Measurements from ENCODE around the gene RBM46. TPM values are rescaled to one million over a fixed set of nuclear protein-coding genes. Genes with fewer than 3 reads are reported as not detected.
"Not testable (repeated sequence)": the region's sequence is repeated elsewhere in the genome, so short reads cannot be mapped to it uniquely, and the experiment has no call there.

RBM46 gene
- total RNA-seq, 2 experiments from 2014 or later, result not detected

DNA sequence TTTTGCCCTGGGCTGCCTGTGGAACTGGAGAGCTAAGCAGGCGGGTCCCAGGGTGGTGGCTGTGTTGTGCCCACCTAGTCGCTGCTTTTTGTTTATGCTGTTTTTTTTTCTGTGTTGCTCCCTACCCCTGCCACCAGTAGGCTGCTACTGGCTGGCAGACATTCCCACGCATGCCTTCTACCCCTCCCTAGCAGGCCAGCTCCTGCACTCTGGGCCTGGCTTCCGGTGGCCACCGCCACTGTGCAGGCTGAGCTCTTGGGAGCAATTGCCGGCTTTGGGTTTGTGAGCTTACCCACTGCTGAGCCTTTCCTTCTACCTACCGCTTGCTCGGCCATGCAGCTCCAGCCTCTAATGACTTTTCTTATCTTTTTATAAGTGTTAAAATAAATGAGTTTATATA lies 57.6 kb downstream of the RBM46 start:
- Mint-ChIP-seq H3K4me1 (no peaks in the 10 kb centered on the region), H3K36me3 (ENCODE audit: low read depth) (no peaks in the 10 kb centered on the region), H3K27me3 (no peaks in the 10 kb centered on the region), H3K4me3 (no peak overlapping the region), H3K9me3 (ENCODE audit: low read depth) (peaks cover 4% of the 10 kb centered on the region), H3K27ac (no peak overlapping the region)
- no peak for DNase-seq
- intact Hi-C loops (cut with DNase I, micrococcal nuclease), result no loop called here
- CTCF ChIA-PET, result no interaction called here
- ATAC-seq, result no peak
- POLR2A ChIA-PET, result no interaction called here

DNA sequence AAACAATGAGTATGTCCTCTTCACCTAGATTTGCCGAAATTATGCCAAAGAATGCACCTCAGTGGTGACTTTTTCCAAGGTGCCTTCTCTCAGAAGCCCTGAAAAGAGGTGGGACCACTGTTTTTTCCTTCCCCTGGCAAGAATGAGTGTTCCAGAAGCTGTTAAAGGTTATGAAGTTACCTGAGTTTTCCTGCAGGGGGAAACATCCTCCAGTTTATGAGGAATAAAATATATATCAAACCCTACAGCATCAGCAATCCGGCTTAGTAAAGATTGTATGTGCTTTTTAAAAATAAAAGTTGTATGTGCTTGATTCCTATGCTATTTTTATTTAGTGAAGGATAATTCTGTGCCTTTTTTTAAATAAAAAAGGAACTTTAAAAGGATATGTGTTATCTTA lies 73.3 kb downstream of the RBM46 start:
- Mint-ChIP-seq H3K27me3 (peaks cover 4% of the 10 kb centered on the region), H3K4me3 (no peak overlapping the region), H3K36me3 (ENCODE audit: low read depth) (no peaks in the 10 kb centered on the region), H3K9me3 (ENCODE audit: low read depth) (no peaks in the 10 kb centered on the region), H3K4me1 (no peaks in the 10 kb centered on the region), H3K27ac (no peak overlapping the region)
- intact Hi-C loops (cut with DNase I, micrococcal nuclease), result no loop called here
- CTCF ChIA-PET, result no interaction called here
- ATAC-seq, result no peak
- POLR2A ChIA-PET, result no interaction called here
- no peak for DNase-seq

- ATAC-seq (no peak), DNase-seq (no peak)
- ChIA-PET CTCF (interaction anchor here (0.5 to 0.8 kb wide), 3 partner anchors 13 to 88 kb away, joined by 3 to 5 read pairs (median 3); no protein-coding TSS in a partner anchor), POLR2A (no interaction called here)
- Mint-ChIP-seq H3K4me3 (no peak overlapping the region), H3K27ac (no peak overlapping the region), H3K4me1 (no peaks in the 10 kb centered on the region), H3K27me3 (no peaks in the 10 kb centered on the region), H3K36me3 (ENCODE audit: low read depth) (no peaks in the 10 kb centered on the region), H3K9me3 (ENCODE audit: low read depth) (peaks cover under 1% of the 10 kb centered on the region)
- intact Hi-C loops (cut with DNase I, micrococcal nuclease), result no loop called here
These were observed 77.1 kb downstream of the RBM46 start for GRCh38 chr4:154858166-154858565.

- Mint-ChIP-seq H3K9me3 (ENCODE audit: low read depth) (peaks cover 17% of the 10 kb centered on the region), H3K4me1 (no peaks in the 10 kb centered on the region), H3K27me3 (peaks cover 4% of the 10 kb centered on the region), H3K4me3 (no peak overlapping the region), H3K36me3 (ENCODE audit: low read depth) (no peaks in the 10 kb centered on the region), H3K27ac (no peak overlapping the region)
- intact Hi-C loops (cut with DNase I, micrococcal nuclease), result no loop called here
- no peak for ATAC-seq
- ChIA-PET CTCF (interaction anchor here (1.2 kb wide), 1 partner anchor 11 kb away, joined by 3 read pairs; no protein-coding TSS in a partner anchor), POLR2A (no interaction called here)
- no peak for DNase-seq
These were observed 87.5 kb downstream of the RBM46 start for GRCh38 chr4:154868414-154869194.

GRCh38 chr4:154869301-154869700 lies 88.2 kb downstream of the RBM46 start:
- H3K27ac Mint-ChIP-seq, result no peak overlapping the region
- POLR2A ChIA-PET, result no interaction called here
- peaks cover 15% of the 10 kb centered on the region for H3K9me3 Mint-ChIP-seq (ENCODE audit: low read depth)
- no peak overlapping the region for H3K4me3 Mint-ChIP-seq
- CTCF ChIA-PET, result interaction anchor here (1.1 kb wide), 1 partner anchor 12 kb away, joined by 3 read pairs; no protein-coding TSS in a partner anchor
- no peaks in the 10 kb centered on the region for H3K36me3 Mint-ChIP-seq (ENCODE audit: low read depth)
- intact Hi-C loops (cut with DNase I, micrococcal nuclease), result no loop called here
- DNase-seq (no peak), ATAC-seq (no peak)
- H3K4me1 Mint-ChIP-seq, result no peaks in the 10 kb centered on the region
- H3K27me3 Mint-ChIP-seq, result peaks cover 4% of the 10 kb centered on the region

DNA sequence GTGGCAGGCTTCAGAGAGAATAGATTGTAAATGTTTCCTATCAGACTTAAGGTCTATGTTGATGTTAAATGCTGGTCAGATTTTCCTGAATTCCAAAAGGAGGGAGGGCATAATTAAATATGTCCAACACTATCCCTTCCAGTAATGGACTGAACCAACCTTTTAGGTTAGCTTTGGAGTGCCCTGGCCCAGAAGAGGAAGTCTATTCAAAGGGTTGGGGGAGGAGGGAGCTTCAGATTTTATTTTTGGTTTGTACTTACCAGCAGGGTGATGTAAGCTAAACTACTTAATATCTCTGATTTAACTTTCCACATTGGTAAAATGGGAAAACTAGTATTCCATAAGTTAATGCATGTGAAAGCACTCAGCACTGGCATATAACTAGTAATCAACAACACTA lies 91.1 kb downstream of the RBM46 start:
- H3K27me3 Mint-ChIP-seq, result peaks cover 2% of the 10 kb centered on the region
- H3K4me3 Mint-ChIP-seq, result no peak overlapping the region
- H3K27ac Mint-ChIP-seq, result no peak overlapping the region
- CTCF ChIA-PET, result no interaction called here
- intact Hi-C loops (cut with DNase I, micrococcal nuclease), result no loop called here
- H3K36me3 Mint-ChIP-seq (ENCODE audit: low read depth), result no peaks in the 10 kb centered on the region
- no peaks in the 10 kb centered on the region for H3K4me1 Mint-ChIP-seq
- POLR2A ChIA-PET, result no interaction called here
- DNase-seq (no peak), ATAC-seq (no peak)
- peaks cover 16% of the 10 kb centered on the region for H3K9me3 Mint-ChIP-seq (ENCODE audit: low read depth)

GRCh38 chr4:154874049-154874448 lies 93.0 kb downstream of the RBM46 start:
- H3K9me3 Mint-ChIP-seq (ENCODE audit: low read depth), result peaks cover 16% of the 10 kb centered on the region
- H3K4me1 Mint-ChIP-seq; H3K4me3 Mint-ChIP-seq; DNase-seq; intact Hi-C loops (cut with DNase I, micrococcal nuclease); CTCF ChIA-PET; H3K36me3 Mint-ChIP-seq (ENCODE audit: low read depth); H3K27me3 Mint-ChIP-seq; POLR2A ChIA-PET; H3K27ac Mint-ChIP-seq; ATAC-seq: not testable (repeated sequence)

DNA sequence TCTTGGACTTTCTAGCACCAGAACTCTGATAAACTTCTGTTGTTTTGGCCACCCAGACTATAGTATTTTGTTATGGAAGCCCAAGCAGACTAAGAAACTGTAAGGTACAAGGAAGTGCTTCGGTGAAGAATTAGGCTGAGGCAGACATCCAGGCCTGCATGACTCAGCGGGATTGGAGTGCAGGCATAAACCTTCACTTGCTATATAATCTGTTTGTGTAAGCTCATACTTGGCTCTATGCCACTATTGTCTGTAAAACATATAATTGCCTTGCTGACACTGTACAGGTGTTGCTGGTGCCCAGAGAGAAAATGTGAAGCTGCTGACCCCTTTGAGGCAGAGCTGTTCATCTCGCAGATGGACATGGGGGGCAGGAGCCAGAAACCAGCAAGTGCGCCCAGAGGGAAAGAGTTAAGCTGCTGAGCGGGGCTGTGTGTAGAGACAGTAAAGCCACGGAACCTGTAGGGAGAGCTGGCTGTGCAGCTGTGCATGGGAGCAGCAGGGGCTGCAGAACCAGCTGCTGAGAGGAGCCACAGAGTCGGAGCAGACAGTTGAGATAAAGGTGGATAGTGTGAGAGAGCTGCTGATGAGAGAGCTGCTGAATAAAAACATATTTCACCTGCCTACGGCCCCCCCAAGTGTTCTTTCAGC lies 96.2 kb downstream of the RBM46 start:
- H3K27me3 Mint-ChIP-seq, result no peaks in the 10 kb centered on the region
- intact Hi-C loops (cut with DNase I, micrococcal nuclease), result no loop called here
- ChIA-PET CTCF (no interaction called here), POLR2A (no interaction called here)
- no peak overlapping the region for H3K27ac Mint-ChIP-seq
- H3K9me3 Mint-ChIP-seq (ENCODE audit: low read depth), result peaks cover 16% of the 10 kb centered on the region
- H3K36me3 Mint-ChIP-seq (ENCODE audit: low read depth), result no peaks in the 10 kb centered on the region
- no peak overlapping the region for H3K4me3 Mint-ChIP-seq
- ATAC-seq, result no peak
- no peaks in the 10 kb centered on the region for H3K4me1 Mint-ChIP-seq
- DNase-seq, result no peak

Other genes with a start within 250 kb of the RBM46 start
- 100 to 1,000 TPM; 123 to 125 TPM for gene PLRG1, start 230.9 kb upstream of the RBM46 start, total RNA-seq
- gene FGB, start 218.3 kb upstream of the RBM46 start, total RNA-seq, result not detected
- gene FGA, start 190.5 kb upstream of the RBM46 start, total RNA-seq, result not detected
- not detected for gene FGG, start 168.6 kb upstream of the RBM46 start, total RNA-seq
- not detected for gene LRAT, start 37.3 kb upstream of the RBM46 start, total RNA-seq